Rectal smooth muscle tissue (tissue), 1 donor: Measurements from ENCODE around the gene SCYL2.

Source experiments
- H3K27ac ChIP-seq: one replicate; pipeline ENCODE4 v1.7.0; 2013; ENCODE audit warnings: low read depth, low read length, inconsistent platforms
- H3K27me3 ChIP-seq: one replicate; pipeline ENCODE4 v1.7.0; 2013; ENCODE audit warnings: low read length; ENCODE audit not compliant: control insufficient read depth, insufficient read depth
- H3K36me3 ChIP-seq: one replicate; pipeline ENCODE4 v1.7.0; 2013; ENCODE audit warnings: low read length; ENCODE audit not compliant: control insufficient read depth, insufficient read depth
- H3K4me1 ChIP-seq: one replicate; pipeline ENCODE4 v1.7.0; 2013; ENCODE audit warnings: low read length; ENCODE audit not compliant: control insufficient read depth, insufficient read depth
- H3K4me3 ChIP-seq: one replicate; pipeline ENCODE4 v1.7.0; 2013; ENCODE audit warnings: low read length
- H3K9ac ChIP-seq: one replicate; pipeline ENCODE4 v1.7.0; 2013; ENCODE audit warnings: low read length

Gene SCYL2

GRCh38 chr12:100371146-100371545 lies 104.2 kb downstream of the SCYL2 start:
- peaks cover 5% of the 10 kb centered on the region for H3K4me1 ChIP-seq
- H3K36me3 ChIP-seq = no peaks in the 10 kb centered on the region
- H3K27ac ChIP-seq = no peak overlapping the region
- H3K4me3 ChIP-seq = no peak overlapping the region
- no peak overlapping the region for H3K9ac ChIP-seq
- H3K27me3 ChIP-seq = no peaks in the 10 kb centered on the region

- no peak overlapping the region for H3K27ac ChIP-seq
- no peak overlapping the region for H3K9ac ChIP-seq
- peaks cover 5% of the 10 kb centered on the region for H3K4me1 ChIP-seq
- H3K36me3 ChIP-seq = no peaks in the 10 kb centered on the region
- no peak overlapping the region for H3K4me3 ChIP-seq
- H3K27me3 ChIP-seq = no peaks in the 10 kb centered on the region
Measured at GRCh38 chr12:100372853-100373640, 106.1 kb downstream of the SCYL2 start.

- peaks cover 5% of the 10 kb centered on the region for H3K4me1 ChIP-seq
- H3K4me3 ChIP-seq = peak overlapping the region; percentile 4
- H3K27ac ChIP-seq = no peak overlapping the region
- H3K36me3 ChIP-seq = no peaks in the 10 kb centered on the region
- H3K27me3 ChIP-seq = no peaks in the 10 kb centered on the region
- H3K9ac ChIP-seq = no peak overlapping the region
Measured at GRCh38 chr12:100375038-100375735, 108.2 kb downstream of the SCYL2 start.

- H3K4me3 ChIP-seq = no peak overlapping the region
Measured at GRCh38 chr12:100376161-100376560, 109.2 kb downstream of the SCYL2 start.

DNA sequence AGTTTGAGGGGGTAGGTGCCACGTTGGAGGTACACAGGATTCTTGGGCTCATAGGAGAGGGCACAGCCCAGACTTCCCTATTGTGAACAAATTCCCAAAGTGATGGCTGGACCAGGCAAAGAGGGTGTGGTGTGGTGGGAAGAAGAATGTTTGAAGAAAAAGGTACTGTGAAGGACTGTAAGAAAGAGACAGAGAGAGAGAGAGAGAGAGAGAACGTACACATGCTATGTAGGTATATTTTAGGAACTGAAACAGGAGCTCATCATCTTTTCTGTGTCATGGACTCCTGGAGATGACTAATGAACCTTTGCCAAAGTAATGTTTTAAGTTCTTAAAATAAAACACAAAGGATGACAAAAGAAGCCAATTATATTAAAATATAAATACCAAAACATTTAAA lies 114.4 kb downstream of the SCYL2 start:
- Histone ChIP-seq H3K36me3 (no peaks in the 10 kb centered on the region), H3K4me1 (no peaks in the 10 kb centered on the region), H3K9ac (no peak overlapping the region), H3K27ac (no peak overlapping the region), H3K4me3 (no peak overlapping the region), H3K27me3 (no peaks in the 10 kb centered on the region)

More at GRCh38 chr12:100376161-100376560, 109.2 kb downstream of the SCYL2 start:
- H3K27ac ChIP-seq = no peak overlapping the region
- H3K4me1 ChIP-seq = peaks cover 5% of the 10 kb centered on the region
- no peak overlapping the region for H3K9ac ChIP-seq
- H3K36me3 ChIP-seq = no peaks in the 10 kb centered on the region
- no peaks in the 10 kb centered on the region for H3K27me3 ChIP-seq

DNA sequence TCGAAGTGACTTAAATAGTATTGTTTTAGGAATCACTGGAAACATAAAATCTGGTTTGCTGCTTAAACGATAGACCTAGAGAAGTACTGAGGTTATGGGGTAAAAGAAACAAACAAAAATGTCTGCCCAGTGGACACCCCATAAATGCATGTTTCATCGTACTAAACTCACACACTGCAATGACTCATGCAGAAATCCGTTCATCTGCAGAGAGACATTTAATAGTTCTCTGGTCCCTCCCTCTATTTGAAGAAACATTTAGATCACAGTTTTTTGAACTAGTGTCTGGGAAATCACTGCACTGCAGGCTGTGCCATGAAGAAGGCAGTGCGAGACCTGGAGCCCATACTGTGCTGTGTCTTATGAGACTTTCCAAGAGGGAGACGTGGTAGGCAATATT lies 115.4 kb downstream of the SCYL2 start:
- no peak overlapping the region for H3K9ac ChIP-seq
- H3K27me3 ChIP-seq = no peaks in the 10 kb centered on the region
- H3K4me3 ChIP-seq = no peak overlapping the region
- no peaks in the 10 kb centered on the region for H3K36me3 ChIP-seq
- H3K27ac ChIP-seq = no peak overlapping the region
- no peaks in the 10 kb centered on the region for H3K4me1 ChIP-seq

DNA sequence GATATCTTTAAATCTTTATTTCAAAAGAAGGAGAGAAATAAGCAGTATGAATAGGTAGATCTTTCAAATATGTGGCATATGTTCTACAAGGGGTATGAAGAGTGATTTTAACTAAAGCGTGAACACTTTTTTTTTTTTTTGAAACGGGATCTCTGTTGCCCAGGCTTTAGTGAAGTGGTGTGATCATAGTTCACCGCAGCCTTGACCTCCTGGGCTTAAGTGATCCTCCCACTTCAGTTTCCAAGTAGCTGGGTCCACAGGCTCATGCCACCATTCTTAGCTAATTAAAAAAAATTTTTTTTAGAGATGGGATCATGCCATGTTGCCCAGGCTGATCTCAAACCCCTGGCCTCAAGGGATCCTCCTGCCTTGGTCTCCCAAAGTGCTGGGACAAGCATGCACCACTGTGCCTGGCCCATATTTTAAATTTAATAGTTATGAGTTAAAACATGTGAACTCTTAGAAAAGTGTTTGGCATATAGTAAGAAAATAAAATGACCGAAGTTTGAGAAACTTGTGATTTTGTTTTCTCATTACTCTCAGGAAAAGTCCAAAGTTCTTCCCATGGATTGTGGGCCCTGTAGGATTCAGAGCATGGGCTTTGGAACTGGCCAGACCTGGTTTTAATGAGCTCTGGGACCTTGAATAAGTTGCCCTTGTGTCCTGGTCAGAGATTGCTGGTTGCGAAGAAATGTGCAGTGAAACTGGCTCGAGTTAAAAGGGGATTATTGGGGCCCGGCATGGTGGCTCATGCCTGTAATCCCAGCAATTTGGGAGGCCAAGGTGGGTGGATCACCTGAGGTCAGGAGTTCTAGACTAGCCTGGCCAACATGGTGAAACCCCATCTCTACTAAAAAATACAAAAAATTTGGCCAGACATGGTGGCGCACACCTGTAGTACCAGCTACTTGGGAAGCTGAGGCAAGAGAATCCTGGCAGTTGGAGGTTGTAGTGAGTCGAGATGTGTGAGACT lies 116.9 kb downstream of the SCYL2 start:
- Histone ChIP-seq H3K4me3 (no peak overlapping the region), H3K4me1 (no peaks in the 10 kb centered on the region), H3K27me3 (no peaks in the 10 kb centered on the region), H3K36me3 (no peaks in the 10 kb centered on the region), H3K9ac (no peak overlapping the region), H3K27ac (no peak overlapping the region)

GRCh38 chr12:100384559-100384935 lies 117.6 kb downstream of the SCYL2 start:
- H3K4me1 ChIP-seq = no peaks in the 10 kb centered on the region
- no peak overlapping the region for H3K9ac ChIP-seq
- no peaks in the 10 kb centered on the region for H3K36me3 ChIP-seq
- no peaks in the 10 kb centered on the region for H3K27me3 ChIP-seq
- no peak overlapping the region for H3K4me3 ChIP-seq
- H3K27ac ChIP-seq = no peak overlapping the region

DNA sequence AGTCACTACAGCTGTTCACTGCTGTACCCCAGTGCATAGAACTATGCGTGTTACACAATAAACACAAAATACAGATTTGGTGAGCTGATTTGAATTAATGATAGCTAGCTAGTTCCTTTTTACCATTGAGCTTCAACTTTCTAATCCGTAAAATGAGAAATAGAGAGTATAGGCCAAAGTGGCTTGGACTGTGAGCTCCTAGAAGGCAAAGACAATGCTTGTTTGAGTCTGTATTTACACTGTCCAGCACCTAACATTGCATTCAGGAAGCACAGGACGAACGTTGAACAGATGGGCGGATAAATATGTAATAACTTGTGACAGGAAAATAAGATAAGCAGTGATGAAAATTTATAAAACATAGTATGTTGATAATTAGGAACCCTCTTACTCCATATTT lies 121.4 kb downstream of the SCYL2 start:
- H3K27me3 ChIP-seq = no peaks in the 10 kb centered on the region
- H3K4me3 ChIP-seq = no peak overlapping the region
- H3K9ac ChIP-seq = no peak overlapping the region
- no peaks in the 10 kb centered on the region for H3K4me1 ChIP-seq
- H3K36me3 ChIP-seq = no peaks in the 10 kb centered on the region
- H3K27ac ChIP-seq = no peak overlapping the region
